ENCODE measurements around the gene RNF150.

GRCh38 chr4:141009129-141009528 lies 124.1 kb downstream of the RNF150 start:
- TF ChIP-seq POLR2A (IDR thresholded peaks at IDR 0.05; ENCODE audit: low read depth, low read length) (no peak), TAF1 (IDR thresholded peaks at IDR 0.05; ENCODE audit: borderline replicate concordance, low read depth, low read length) (no peak)

Measured in GM12892 (cell line).